ENCODE measurements around the gene GRK2.

GRK2 gene

DNA sequence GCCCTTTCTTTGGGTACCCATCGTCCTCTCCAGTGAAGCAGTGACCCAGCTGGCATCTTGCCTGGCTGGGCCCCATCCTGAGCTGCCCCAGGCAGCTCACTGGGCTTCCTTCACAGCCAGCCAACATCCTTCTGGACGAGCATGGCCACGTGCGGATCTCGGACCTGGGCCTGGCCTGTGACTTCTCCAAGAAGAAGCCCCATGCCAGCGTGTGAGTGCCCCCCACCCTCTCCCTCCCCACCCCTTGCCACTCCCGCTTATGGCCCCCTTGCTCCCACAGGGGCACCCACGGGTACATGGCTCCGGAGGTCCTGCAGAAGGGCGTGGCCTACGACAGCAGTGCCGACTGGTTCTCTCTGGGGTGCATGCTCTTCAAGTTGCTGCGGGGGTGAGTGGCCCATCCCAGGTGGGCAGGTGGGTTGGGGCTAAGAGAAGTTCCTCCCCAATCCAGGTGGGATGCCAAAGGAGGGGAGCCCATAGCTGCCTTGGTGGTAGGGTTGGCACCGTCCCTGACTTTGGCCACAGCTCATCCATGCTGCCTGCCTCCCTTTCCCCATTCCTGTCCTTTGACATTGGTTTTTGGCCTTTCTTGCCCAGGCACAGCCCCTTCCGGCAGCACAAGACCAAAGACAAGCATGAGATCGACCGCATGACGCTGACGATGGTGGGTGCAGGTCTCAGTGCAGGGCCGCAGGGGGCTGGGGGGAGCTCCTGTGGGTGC is 16.0 kb downstream of the GRK2 start:
- no peak for DNase-seq (ENCODE audit: low spot score)

DNA sequence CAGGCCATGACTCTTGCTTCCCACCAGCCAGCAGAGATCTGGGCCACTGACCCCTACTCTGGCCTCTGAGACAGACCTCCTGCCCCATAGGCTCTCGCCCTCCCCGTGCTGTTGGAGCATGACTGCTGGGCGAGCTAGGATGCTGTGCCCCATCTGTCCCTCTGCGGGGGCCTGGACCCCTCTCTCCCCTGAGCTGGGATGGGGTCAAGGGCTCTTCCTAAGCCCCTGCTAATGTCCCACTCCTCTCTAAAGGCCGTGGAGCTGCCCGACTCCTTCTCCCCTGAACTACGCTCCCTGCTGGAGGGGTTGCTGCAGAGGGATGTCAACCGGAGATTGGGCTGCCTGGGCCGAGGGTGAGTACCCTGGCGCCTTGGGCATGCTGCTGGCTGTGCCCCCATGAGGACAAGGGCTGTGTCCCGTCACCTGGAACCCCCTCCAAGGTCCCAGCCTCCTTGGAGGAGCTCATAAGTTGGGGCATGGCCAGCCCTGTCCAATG is 16.7 kb downstream of the GRK2 start:
- no peak for DNase-seq (ENCODE audit: low spot score)

DNA sequence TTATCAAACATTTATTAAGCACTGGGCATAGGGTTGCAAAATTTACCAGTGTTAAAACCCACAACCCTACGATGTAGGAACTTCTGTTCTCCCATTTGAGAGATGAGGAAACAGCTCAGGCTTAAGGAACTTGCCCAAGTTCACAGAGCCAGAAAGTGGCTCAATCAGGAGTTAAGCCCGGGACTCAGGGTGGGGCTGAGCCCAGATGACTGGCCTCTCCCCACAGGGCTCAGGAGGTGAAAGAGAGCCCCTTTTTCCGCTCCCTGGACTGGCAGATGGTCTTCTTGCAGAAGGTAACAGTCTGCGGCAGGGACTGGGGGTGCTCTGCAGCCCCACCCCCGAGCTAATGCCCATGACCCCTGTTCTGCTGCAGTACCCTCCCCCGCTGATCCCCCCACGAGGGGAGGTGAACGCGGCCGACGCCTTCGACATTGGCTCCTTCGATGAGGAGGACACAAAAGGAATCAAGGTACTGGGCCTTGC is 17.2 kb downstream of the GRK2 start:
- DNase-seq (ENCODE audit: low spot score) = no peak

DNA sequence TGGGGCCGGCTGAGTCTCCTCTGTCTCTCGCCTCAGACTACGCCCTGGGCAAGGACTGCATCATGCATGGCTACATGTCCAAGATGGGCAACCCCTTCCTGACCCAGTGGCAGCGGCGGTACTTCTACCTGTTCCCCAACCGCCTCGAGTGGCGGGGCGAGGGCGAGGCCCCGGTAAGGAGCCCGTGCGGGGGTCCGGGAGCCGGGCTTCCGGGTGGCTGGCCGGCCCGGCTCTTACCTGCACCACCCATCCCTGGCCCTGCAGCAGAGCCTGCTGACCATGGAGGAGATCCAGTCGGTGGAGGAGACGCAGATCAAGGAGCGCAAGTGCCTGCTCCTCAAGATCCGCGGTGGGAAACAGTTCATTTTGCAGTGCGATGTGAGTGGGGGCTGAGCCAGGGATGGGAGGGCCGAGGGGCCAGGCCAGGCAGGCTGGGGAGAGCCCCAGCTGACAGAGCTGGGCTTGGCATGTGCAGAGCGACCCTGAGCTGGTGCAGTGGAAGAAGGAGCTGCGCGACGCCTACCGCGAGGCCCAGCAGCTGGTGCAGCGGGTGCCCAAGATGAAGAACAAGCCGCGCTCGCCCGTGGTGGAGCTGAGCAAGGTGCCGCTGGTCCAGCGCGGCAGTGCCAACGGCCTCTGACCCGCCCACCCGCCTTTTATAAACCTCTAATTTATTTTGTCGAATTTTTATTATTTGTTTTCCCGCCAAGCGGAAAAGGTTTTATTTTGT is 18.7 kb downstream of the GRK2 start:
- no peak for DNase-seq (ENCODE audit: low spot score)

DNA sequence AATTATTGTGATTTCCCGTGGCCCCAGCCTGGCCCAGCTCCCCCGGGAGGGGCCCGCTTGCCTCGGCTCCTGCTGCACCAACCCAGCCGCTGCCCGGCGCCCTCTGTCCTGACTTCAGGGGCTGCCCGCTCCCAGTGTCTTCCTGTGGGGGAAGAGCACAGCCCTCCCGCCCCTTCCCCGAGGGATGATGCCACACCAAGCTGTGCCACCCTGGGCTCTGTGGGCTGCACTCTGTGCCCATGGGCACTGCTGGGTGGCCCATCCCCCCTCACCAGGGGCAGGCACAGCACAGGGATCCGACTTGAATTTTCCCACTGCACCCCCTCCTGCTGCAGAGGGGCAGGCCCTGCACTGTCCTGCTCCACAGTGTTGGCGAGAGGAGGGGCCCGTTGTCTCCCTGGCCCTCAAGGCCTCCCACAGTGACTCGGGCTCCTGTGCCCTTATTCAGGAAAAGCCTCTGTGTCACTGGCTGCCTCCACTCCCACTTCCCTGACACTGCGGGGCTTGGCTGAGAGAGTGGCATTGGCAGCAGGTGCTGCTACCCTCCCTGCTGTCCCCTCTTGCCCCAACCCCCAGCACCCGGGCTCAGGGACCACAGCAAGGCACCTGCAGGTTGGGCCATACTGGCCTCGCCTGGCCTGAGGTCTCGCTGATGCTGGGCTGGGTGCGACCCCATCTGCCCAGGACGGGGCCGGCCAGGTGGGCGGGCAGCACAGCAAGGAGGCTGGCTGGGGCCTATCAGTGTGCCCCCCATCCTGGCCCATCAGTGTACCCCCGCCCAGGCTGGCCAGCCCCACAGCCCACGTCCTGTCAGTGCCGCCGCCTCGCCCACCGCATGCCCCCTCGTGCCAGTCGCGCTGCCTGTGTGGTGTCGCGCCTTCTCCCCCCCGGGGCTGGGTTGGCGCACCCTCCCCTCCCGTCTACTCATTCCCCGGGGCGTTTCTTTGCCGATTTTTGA is 19.5 kb downstream of the GRK2 start:
- no peak for DNase-seq (ENCODE audit: low spot score)

DNA sequence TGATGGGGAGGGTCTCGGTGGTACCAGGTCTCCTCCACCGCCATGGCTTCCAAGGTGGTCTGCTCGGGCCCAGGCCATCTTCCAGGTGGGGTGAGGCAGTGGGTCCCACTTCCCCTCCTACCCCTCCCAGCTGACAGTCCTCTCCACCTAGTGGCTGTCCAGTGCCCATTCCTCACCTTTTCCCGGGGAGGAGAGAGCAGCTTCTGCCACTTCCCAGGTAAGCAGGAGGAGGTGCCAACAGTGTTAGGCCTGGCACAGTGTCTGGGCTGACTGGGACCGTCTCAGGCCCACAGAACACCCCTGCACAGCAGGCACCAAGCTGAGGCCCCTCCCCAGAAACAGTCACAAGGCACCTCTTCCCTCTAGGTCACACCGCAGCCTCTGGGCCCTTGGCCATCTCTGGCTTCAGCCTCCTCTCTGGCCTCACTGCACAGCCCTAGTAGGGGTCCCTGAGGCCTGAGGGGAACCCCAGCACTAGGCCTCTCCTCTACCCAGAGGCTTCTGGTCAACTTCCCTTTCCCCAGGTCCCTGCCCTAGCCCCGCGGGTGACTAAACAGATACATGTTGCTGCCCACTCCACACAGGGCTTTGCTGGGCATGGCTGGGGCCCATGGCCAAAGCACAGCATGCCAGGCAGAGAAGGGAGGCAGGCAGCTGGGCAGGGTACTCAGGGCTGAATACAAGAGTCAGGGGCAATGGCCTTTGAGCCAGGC is 20.5 kb downstream of the GRK2 start:
- DNase-seq (ENCODE audit: low spot score) = no peak

DNA sequence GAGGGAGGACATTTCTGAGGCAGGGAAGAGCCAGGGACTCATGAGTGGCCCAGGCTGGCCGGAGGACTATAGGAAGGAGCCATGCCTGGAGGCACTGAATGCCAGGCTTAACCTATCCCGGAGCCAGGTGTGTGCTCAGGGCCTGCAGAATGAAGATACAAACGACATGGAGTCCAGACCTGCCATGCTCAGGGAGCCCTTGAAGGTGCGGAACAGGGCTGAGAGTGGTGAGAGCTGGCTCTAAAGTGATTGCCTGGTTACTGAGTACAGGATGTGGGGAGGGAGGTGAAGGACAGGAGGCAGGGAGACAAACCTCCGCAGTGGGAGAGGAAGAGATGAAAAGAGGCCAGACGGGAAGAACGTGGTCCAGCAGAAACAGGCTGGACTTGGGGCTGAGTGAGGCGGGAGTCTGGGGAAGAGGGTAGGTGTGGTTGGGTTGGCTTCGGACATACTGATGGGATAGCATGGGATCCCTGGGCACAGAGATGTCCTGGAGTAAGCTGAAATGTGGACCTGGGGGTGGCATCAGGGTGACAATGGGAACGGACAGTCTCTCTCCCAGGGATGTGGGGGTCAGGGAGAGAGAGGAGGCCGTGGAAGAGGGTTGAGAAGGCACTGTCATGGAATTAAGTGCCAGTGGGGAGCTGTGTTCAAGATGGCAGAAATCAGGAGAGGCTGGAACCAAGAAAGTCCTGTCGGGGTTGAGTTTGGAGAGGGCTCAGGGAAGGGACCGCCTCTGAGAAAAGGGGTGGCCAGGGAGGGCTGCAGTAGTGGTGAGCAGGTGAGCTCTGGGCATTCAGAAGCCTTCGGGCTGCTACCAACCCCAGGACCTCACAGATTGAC is 21.3 kb downstream of the GRK2 start:
- DNase-seq (ENCODE audit: low spot score) = no peak

DNA sequence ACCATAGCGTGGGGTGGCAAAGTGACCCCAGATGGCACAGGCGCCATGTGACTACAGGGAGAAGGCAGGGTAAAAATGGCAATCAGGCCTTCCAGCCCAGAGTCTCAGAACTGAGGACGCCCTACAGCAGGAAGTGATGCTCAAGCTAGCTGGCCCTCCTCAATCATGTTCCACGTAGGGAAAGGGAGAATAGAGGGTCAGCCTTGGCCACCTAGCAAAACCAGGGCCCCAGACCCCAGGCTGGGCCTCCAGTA is 21.9 kb downstream of the GRK2 start:
- DNase-seq (ENCODE audit: low spot score) = no peak

DNA sequence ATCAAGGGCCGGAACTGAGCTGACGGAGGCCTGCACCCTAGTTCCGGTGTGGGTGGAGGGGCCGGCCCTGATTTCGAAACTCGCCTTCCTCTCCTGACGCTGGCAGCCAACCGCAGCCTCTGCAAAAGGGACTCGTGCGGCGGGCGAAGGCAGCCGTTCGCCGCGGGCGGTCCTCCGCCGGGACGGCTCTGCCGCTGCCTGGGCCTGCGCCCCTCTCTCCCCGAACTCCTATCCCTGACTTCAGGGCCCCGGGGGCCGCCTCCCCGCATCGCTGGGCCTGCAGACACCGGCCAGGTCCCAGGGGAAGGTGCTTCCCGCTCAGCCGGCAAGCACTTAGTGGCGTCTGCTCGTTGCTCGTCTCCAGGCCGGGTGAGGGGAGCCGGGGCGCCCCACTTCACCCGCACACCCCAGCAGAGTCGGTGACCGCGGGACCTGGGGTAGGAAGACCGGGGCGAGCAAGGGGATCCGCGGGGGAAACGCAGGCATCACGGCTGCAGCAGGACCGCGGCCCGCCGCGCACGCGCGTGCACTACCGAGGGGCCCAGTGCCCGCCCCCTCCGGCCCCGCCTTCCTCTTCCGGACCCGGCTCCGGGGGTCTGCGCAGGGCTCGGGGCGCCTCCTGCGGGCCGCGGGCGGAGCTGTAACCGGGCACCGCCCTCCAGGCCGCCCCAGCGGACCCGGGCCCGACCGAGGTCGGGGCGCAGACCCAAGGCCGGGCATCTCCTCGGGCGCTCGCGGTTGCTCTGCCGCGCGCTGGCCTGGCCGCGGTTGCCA is 22.4 kb downstream of the GRK2 start:
- peak; percentile 93 for DNase-seq (ENCODE audit: low spot score)

DNA sequence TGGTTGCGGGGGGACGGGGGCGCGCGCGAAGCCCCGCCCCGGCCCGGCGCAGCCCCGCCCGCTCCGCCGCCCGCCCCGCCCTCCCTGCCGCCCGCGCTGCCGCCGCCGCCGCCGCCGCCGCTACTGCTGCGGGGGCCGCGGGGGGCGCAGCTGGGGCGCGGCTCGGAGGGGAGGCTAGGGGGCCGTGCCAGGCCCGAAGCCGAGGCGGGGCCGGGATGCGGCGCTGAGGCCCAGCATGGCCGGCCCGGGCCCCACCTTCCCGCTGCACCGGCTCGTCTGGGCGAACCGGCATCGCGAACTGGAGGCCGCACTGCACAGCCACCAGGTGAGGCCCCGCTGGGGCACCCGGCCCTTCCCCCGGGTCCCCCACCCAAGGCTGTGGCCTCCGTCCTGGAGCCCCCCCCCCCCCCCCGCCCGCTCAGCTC is 23.0 kb downstream of the GRK2 start, which contains the start of gene ANKRD13D:
Gene ANKRD13D, plus strand, starts transcription at position 78 of the 425 bp plus-strand sequence. Its CDS starts 158 bp downstream, at position 236.
- no peak for DNase-seq (ENCODE audit: low spot score)

DNA sequence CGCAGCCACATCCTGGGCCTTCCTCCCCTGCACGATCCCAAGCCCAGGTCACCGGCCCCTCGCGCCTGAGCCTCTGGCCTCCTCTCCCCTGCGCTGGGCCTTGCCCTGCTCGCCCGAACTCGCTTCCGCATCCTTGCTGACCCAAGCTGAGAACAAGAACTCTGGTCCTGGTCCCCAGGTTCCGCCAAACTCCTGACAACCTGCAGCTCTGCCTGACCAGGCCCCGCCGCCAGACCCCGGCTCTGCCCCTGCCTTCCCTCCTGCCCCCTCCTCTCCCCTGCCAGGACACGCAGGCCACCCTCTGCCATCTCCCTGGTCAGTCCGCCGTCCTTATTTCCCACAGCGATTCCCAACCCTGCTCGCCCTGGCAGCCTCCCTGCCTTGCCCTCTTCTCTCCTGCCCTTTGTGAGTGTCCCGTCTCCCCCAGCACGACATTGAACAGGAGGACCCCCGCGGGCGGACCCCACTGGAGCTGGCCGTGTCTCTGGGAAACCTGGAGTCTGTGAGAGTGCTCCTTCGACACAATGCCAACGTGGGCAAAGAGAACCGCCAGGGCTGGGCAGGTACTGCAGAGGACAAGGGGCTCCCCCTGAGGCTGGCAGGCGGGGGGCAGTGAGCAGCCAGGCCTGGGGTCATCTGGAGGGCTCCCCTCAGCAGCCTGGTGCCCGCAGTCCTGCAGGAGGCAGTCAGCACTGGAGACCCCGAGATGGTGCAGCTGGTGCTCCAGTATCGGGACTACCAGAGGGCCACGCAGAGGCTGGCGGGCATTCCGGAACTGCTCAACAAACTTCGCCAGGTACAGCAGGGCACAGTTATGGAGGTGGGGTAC is 23.6 kb downstream of the GRK2 start:
- no peak for DNase-seq (ENCODE audit: low spot score)

DNA sequence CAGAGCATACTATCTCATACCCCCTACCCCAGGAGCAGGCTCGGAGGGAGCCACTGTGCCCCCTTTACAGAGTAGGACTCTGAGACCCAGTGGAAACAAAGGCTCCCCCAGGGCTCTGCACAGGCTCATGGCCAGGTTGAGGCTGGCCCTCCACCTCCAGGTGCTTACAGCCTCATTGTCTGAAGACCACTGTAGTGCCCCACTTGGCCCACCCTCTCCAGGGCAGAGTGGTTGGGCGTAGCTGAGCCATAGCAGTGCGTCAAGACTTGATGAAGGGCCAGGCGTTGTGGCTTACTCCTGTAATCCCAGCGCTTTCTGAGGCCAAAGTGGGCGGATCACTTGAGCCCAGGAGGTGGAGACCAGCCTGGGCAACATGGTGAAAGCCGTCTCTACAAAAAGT is 24.5 kb downstream of the GRK2 start:
- no peak for DNase-seq (ENCODE audit: low spot score)

DNA sequence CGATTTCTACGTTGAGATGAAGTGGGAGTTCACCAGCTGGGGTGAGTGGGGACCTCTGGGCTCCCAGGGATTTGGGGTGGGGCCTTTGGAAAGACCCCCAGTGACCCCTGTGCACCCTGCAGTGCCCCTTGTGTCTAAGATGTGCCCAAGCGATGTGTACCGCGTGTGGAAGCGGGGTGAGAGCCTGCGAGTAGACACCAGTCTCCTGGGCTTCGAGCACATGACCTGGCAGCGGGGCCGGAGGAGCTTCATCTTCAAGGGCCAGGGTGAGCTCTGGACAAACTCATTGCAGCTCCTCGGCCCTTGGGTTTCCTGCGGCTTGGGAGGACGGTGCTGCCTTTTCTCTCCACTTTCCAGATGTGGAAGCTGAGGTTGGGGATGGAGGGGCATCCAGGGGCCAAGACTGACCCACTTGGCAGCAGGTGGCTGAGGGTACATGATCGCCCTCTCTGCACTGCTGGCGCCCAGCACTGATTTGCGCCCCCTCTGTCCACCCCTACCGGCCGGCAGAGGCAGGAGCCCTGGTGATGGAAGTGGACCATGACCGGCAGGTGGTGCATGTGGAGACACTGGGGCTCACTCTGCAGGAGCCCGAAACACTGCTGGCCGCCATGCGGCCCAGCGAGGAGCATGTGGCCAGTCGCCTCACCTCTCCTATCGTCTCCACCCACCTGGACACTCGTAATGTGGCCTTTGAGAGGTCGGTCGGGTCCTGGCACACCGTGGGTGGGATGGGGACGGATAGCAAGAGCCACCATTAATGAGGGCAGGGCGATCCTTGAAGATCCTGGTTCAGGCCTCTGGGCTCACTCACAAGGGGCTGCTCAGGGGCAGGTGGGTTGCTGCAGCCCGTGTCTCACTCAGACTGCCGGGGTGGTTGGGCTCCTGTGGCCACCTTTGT is 25.5 kb downstream of the GRK2 start:
- no peak for DNase-seq (ENCODE audit: low spot score)

DNA sequence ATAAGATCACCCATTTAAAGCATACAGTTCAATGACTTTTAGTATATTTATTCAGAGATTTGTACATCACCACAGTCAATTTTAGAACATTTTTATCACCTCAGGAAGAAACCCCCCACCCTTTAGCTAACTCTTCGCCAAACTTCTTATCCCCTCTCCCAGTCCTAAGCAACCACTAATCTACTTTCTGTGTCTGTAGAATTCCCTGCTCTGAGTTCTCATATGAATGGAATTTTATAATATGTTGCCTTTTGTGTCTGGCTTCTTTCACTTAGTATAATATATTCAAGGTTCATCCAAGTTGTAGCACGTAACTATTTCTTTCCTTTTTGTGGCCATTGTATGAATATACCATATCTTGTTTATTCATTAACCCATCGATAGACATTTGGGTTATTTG is 26.4 kb downstream of the GRK2 start:
- no peak for DNase-seq (ENCODE audit: low spot score)

DNA sequence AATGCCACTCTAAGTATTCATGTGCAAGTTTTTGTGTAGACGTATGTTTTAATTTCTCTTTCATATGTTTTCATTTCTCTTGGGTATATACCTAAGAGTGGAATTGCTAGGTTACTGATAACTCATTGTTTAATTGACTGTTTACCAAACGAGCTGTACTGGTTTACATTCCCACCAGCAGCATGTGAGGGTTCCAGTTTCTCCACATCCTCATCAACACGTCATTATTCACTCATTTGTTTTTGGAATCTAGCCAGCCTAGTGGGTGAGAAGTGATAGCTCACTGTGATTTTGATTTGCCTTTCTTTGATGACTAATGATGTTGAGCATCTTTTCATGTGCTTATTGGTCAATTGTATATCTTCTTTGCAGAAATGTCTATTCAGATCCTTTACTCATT is 26.8 kb downstream of the GRK2 start:
- DNase-seq (ENCODE audit: low spot score) = no peak

DNA sequence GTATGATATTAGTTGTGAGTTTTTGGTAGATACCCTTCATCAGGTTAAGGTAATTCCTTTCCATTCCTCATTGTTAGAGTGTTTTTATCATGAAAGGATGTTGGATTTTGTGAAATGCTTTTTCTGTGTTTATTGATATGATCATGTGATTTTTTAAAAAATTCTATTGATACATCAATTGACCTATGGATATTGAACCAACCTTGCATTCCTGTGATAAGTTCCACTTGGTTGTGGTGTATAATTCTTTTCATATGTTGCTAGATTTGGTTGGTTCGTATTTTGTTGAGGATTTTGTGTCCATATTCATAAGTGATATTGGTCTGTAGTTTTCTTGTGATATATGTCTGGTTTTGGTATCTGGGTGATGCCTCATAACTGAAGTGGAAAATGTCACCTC is 29.6 kb downstream of the GRK2 start:
- no peak for DNase-seq (ENCODE audit: low spot score)

DNA sequence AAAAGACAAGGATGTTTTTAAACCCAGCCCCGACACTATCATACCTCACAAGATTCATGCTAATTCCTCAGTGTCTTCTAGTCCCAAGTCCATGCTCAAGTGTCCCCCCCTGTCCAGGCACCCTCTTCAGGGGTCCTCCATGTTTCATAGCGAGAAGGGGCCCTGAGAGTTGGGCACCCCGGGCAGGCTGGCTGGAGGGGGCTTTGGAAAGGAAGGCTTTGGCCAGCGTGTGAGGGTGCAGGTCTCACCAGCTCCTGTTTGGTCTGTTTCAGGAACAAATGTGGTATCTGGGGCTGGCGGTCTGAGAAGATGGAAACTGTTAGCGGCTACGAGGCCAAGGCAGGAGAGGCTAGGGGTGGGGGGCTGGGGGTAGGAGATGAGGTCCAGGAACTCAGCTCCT is 32.5 kb downstream of the GRK2 start:
- no peak for DNase-seq (ENCODE audit: low spot score)
